Epidermal melanocyte (primary cell): ENCODE data around the gene ATOH1.

ENCODE experiments used
- DNase-seq: peaks from one replicate; pipeline ENCODE4 v3.0.0; 2011; ENCODE audit warnings: low spot score; ENCODE audit not compliant: insufficient read length

The ATOH1 gene, protein sequence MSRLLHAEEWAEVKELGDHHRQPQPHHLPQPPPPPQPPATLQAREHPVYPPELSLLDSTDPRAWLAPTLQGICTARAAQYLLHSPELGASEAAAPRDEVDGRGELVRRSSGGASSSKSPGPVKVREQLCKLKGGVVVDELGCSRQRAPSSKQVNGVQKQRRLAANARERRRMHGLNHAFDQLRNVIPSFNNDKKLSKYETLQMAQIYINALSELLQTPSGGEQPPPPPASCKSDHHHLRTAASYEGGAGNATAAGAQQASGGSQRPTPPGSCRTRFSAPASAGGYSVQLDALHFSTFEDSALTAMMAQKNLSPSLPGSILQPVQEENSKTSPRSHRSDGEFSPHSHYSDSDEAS

DNA sequence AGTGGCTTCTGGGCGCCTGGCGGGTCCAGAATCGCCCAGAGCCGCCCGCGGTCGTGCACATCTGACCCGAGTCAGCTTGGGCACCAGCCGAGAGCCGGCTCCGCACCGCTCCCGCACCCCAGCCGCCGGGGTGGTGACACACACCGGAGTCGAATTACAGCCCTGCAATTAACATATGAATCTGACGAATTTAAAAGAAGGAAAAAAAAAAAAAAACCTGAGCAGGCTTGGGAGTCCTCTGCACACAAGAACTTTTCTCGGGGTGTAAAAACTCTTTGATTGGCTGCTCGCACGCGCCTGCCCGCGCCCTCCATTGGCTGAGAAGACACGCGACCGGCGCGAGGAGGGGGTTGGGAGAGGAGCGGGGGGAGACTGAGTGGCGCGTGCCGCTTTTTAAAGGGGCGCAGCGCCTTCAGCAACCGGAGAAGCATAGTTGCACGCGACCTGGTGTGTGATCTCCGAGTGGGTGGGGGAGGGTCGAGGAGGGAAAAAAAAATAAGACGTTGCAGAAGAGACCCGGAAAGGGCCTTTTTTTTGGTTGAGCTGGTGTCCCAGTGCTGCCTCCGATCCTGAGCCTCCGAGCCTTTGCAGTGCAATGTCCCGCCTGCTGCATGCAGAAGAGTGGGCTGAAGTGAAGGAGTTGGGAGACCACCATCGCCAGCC is at the start of gene ATOH1:
Gene ATOH1, plus strand, starts transcription at position 422 of the 663 bp plus-strand sequence. Its CDS starts 174 bp downstream, at position 596.
- no peak for DNase-seq

DNA sequence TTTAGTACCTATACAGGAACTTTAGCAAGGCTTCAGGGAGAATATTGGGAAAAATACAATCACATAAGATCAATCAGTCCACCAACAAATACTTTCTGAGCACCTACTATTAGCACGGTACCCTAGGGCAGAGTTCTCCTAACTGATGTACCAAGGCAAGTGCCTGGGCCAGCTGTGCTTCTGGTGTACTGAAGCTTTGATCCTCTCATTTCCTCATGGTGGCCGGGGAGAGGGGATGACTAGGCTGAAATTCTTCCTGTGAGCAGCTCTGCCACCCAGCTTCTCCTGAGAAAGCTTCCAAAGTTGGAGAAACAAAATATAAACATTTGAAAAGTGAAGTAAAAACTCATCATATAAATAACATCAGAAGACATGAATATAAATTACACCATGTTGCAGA is 49.3 kb upstream of the ATOH1 start:
- DNase-seq, result no peak

DNA sequence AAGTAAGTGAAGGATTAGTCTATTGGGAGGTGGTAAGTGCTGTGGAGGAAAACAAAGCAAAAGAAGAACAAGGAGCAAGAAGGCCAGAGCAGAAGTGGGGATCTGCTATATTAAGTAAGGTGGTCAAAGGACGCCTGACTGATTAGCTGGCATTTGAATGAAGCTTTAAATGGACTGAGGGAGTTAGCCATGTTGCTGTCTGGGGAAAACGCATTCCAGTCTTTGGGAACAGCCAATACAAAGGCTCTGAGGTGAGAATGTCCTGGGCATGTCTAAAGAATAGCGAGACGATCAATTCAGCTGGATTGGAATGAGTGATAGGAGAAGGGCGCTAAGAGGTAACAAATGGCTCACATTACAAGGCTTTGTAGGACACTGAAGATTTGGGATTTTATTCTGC is 48.5 kb upstream of the ATOH1 start:
- no peak for DNase-seq

DNA sequence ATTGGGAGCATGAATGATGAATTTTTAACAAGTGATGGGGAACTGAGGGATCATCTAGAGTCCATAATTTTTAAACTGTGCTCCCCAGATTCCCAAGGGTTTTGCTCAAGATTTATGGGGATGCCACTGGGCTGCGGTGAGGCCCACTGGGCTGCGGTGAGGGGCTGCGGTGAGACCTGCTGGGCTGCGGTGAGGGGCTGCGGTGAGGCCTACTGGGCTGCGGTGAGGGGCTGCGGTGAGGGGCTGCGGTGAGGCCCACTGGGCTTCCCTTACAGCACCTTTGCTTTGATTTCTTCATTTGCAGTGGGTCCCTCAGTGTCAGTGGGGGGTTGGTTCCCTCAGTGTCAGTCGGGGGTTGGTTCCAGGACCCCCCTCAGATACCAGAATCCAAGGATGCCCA is 47.4 kb upstream of the ATOH1 start:
- DNase-seq, result no peak

DNA sequence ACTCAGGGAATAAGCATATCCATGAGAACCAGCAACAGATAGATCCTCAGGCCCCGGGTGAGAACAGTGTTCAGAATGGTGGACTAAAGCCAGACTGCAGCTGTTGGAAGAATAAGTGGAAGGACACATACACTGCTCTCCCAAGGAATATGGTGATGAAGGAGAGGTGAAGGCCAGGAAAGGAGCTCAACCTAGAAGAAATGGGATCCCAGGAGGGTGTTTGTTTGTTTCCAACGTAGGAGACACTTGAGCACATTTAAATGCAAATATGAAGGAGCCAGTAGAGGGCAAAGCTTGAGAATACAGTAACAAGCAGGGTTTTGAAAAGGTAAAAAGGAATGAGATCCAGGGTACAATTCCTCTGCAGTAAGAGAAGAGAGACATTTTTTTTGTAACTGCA is 42.4 kb upstream of the ATOH1 start:
- DNase-seq, result no peak

DNA sequence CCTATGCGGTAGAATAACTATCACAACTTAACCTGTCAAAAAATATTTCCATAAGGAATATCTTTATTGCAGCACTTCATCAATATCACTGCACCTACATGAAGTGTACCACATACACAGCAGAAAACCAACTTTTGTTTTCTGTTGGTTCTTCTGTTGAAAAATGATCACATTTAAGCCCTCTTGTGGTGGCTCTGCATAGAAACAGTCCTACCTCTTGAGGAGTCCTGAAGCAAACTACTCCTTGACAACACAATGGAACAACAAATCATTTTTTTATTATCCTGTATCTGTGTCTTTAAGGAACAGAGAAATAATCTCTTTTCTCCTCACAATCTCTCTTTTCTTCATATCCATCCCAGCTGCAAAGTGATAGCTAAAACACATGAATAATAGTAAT is 39.8 kb upstream of the ATOH1 start:
- no peak for DNase-seq

DNA sequence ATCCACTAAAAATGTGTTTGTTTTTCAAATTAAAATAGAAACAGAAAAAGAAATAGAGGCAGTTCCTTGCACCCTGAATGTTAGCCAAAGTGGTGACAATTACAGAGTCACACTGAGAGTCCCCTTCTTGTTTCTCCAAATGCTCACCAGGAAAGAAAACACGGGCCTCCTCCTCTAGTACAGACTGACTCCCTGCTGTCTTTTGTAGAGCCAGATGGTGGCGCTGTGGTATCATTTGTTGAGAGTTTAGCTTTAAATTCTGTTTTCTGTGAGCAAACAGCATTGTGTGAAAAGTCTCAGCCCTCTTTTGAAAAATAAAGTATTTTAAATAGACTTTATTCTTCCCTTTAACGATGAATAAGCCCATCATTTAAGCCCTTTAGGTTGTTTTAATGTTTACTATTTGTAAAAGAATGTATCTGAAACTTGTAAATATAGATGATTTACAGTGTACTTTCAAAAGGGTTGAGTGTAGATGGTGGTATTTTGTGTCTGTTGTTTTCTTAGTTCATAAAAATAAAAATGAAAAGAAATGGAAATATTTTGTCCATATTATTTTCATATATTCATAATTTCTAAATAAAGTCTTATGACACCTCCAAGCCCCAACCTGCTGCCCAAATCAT is 36.9 kb upstream of the ATOH1 start:
- DNase-seq, result peak; percentile 23

DNA sequence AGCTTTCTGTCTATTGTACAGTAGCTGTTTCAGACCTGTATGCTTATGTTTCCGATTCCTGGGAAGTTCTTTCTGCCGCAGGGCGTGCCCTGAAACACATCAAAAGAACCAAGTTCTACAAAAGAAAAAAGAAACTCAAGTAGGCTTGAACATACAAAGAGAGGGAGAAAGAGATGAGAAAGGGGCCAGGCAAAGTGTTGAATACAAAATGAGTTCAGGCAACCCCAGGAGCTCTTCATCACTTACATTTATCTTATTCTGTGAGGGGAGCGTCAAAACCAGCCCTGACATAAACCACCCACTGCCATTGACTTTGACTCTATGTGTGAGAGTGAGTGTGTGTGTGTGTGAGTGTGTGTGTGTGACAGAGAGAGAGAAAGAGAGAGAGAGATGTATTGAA is 26.5 kb upstream of the ATOH1 start:
- no peak for DNase-seq

DNA sequence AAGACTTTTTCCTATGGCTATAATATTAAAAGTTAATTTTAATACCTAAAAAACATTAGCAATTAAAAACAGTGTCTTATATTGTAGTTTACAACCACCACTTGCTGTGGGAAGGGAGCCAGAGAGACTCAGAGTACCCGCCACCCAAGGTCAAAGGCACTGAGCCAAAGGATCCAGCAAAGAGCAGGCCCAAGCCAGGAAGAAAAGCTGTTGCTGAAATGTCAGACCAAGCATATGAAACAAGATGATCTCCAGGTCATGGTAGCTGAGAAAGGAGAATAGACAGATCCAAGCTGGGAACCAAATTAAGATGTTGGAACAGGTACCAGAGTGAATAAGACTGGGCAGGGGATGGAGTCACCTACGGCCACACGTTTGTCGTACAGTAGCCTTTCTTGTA is 18.8 kb upstream of the ATOH1 start:
- no peak for DNase-seq

DNA sequence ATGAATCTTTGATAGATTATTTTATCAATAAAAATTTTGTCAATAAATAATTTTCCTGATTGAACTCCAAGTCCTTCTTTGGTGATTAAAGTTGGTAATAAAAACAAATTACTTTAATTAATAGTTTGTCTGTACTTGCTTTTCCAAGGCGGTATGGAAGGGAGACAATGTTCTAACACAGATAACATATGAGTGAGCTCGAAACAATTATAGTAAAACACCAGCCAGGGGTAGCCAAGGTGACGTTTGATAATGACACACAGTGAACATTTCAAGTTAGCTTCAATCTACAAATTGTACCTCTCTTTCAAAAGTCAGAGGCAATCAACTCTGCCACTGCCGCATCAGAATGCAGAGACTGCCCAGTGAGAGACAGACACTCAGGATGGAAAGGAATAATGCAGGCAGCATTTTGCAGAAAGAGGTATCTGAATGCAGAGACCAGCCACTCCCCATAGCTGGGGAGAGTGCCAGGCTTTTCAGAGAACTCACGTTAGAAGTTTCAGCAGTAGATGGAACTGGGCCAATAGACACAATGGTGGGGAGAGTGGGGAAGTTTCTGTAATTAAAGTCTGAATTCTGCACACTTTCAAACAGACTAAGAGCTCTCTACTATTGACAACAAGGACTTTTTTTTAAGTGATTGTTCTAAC is 18.1 kb upstream of the ATOH1 start:
- DNase-seq, result no peak

DNA sequence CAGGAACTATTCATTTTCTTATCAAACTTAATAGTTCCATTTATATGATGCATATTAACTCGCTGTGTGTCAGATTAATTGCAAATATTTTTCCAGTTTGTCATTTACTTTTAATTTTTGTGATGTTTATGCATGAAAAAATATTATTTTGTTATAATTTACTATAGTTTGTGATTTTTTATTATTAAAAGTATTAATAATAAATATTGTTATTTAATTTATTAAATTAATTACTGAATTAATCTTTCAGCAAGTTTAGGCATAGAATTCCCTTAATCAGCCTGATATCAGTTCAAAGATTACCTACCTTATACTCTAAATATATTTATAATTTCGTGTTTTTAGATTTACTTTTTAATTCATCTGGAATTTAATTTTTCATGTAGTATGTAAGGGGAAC is 15.5 kb upstream of the ATOH1 start:
- no peak for DNase-seq

DNA sequence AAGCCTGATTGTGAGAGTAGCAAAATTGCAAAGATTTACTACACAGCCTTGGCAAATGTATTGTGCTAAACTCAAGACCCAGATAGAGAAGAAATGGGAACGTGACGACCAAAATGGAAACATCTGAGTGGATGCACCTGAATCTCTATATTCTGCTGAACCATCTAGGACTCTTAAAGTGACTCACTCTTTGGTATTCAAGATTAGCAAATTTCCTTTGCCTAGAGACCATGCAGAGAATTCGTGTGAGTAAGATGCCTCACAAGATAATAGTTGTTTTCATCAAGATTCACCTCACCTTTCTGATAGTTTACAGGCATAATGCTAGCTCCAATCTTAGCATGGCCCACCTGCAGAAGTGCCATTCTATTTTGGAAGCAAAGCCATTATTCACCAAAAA is 14.4 kb upstream of the ATOH1 start:
- DNase-seq, result no peak

DNA sequence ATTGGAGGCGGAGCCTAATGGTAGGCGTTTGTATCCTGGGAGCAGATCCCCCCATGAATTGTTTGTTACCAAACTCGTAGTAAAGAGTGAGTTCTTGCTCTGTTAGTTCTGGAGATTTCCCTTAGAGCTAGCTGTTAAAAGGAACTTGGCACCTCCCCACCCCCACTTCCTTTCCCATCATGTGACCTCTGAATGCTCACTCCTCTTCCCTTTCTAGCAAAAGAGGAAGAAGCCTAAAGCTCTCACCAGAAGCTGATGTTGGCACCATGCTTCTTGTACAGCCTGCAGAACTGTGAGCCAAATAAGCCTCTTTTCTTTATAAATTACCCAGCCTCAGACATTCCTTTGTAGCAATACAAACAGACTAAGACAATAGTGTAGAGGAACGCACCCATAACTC is 13.8 kb upstream of the ATOH1 start:
- no peak for DNase-seq

DNA sequence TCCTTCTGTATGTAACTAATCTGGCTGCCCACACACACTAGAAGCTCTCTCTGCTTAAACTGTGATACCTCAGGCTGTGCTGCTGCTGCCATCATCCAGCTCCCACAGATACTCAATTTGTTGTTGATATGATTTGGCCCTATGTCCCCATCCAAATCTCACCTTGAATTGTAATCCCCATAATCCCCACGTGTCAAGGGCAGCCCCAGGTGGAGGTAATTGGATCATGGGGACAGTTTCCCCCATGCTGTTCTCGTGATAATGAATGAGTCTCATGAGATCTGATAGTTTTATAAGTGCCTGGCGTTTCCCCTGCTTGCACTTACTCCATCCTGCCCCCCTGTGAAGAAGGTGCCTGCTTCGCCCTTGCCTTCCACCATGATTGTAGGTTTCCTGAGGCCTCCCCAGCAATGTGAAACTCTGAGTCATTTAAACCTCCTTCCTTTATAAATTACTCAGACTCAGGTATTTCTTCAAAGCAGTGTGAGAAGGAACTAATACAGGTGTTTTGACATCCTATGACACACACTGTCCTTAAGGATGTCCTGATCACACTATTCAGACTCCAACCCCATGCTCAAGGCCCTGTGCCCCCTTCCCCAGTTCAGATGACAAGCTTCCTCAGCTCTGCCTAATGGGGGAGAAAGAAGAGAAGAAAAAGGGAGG is 2.9 kb upstream of the ATOH1 start:
- no peak for DNase-seq

DNA sequence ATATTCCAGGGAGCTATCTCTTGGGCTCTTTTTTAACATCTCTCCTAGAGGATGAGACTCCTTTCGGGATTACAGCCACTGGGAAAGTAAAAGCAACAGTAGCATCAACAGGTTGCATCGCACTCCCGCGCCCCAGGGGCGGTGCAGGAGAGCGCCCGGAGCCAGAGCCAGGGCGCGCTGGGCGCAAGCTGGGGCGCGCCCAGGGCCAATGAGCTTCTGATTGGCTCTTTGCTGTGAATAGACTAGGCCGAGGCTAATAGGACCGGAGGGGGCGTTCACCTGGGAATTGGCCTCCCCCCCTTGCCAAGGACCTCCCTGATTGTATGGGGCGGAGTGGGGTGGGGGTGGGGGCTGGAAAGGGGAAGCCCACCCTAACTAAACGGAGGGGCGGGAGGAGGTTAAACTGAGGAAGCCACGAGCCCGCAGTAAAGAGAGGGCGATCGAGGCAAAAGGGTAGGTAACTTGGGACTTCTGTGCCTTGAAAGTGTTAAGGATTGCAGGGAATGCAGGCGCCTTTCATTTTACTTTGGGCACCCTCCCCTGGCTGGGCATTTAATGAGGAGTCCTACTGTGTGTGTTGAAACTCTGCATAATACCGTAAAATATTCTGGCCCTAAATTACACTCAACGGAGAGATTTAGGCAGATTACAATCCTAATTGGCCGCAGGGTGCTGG is 1.1 kb upstream of the ATOH1 start:
- DNase-seq, result no peak

DNA sequence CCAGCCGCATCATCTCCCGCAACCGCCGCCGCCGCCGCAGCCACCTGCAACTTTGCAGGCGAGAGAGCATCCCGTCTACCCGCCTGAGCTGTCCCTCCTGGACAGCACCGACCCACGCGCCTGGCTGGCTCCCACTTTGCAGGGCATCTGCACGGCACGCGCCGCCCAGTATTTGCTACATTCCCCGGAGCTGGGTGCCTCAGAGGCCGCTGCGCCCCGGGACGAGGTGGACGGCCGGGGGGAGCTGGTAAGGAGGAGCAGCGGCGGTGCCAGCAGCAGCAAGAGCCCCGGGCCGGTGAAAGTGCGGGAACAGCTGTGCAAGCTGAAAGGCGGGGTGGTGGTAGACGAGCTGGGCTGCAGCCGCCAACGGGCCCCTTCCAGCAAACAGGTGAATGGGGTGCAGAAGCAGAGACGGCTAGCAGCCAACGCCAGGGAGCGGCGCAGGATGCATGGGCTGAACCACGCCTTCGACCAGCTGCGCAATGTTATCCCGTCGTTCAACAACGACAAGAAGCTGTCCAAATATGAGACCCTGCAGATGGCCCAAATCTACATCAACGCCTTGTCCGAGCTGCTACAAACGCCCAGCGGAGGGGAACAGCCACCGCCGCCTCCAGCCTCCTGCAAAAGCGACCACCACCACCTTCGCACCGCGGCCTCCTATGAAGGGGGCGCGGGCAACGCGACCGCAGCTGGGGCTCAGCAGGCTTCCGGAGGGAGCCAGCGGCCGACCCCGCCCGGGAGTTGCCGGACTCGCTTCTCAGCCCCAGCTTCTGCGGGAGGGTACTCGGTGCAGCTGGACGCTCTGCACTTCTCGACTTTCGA is 654 bp downstream of the ATOH1 start:
- no peak for DNase-seq

DNA sequence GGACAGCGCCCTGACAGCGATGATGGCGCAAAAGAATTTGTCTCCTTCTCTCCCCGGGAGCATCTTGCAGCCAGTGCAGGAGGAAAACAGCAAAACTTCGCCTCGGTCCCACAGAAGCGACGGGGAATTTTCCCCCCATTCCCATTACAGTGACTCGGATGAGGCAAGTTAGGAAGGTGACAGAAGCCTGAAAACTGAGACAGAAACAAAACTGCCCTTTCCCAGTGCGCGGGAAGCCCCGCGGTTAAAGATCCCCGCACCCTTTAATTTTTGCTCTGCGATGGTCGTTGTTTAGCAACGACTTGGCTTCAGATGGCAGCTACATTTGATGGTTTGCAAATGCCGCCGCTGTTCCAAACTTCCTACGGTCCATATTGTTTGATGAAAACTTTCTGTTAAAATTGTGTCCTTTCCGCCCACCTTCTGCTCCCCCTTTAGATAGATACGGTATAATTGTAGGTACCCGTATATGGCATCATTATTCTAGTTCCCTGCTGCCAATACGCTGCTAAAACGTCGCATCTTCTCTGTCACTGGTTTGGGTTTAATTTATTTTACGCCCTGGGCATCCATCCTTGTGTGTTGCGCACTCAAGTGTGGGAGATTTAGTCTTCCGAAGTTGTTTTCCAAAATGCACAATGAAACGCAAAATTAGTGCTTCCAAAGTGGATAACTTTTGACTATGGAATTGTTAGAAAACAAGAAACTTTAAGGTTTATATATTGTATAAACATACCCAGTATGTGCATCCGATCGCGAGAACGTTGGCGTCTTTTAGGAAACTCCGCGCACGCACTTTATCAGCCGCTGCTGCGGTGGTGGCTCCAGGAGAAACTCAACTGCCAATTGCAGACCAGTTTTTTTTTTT is 1.5 kb downstream of the ATOH1 start:
- DNase-seq, result no peak

DNA sequence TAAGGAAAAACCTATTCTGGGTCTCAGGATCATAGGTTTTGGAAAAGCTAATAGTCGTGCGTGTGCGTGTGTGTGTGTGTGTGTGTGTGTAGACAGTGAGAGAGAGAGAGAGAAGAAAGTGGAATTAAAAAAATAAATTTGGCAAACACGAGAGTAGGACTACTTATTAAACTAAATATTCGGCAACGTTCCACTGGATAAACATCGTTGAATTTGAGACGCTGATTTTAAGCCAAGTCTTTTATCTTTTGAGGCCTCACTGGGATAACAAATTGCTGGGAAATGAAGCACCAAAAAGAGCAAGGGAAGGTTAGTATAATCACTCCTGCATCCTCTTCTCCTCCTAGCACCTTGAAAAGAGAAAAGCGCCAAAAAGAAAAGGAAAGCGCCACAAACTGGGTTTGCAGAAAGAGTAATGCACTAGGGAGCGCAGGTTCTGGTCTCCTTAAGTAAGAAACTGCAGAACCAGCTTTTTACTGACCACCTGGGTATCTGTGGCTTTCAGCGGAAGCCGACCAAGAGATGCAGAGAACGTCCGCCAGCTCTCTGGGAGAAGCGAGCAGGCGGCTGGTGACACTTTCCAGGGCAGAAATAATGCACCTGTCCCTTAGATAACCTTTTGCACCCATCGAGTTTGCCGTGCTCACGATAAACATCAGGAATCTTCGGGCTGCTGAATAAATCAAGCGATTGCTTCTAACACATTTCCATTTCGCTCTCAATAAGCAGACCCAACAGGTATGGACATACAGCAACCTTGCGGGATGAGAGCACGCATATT is 3.4 kb downstream of the ATOH1 start:
- no peak for DNase-seq
